T-helper 1 cell (primary cell): ENCODE data around the gene ECEL1.
"Not testable (repeated sequence)": the region's sequence is repeated elsewhere in the genome, so short reads cannot be mapped to it uniquely, and the experiment has no call there.

Experiments
- DNase-seq, 5 donors: peaks; one replicate each; pipeline ENCODE4 v3.0.0-alpha.2; 2012 to 2020
- total RNA-seq, 4 donors: gene quantifications; one replicate each; lab custom pipeline; 2026; lab: John Stamatoyannopoulos, UW

The ECEL1 gene, protein sequence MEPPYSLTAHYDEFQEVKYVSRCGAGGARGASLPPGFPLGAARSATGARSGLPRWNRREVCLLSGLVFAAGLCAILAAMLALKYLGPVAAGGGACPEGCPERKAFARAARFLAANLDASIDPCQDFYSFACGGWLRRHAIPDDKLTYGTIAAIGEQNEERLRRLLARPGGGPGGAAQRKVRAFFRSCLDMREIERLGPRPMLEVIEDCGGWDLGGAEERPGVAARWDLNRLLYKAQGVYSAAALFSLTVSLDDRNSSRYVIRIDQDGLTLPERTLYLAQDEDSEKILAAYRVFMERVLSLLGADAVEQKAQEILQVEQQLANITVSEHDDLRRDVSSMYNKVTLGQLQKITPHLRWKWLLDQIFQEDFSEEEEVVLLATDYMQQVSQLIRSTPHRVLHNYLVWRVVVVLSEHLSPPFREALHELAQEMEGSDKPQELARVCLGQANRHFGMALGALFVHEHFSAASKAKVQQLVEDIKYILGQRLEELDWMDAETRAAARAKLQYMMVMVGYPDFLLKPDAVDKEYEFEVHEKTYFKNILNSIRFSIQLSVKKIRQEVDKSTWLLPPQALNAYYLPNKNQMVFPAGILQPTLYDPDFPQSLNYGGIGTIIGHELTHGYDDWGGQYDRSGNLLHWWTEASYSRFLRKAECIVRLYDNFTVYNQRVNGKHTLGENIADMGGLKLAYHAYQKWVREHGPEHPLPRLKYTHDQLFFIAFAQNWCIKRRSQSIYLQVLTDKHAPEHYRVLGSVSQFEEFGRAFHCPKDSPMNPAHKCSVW
- total RNA-seq: 0 reads per million in 4 donors

DNA sequence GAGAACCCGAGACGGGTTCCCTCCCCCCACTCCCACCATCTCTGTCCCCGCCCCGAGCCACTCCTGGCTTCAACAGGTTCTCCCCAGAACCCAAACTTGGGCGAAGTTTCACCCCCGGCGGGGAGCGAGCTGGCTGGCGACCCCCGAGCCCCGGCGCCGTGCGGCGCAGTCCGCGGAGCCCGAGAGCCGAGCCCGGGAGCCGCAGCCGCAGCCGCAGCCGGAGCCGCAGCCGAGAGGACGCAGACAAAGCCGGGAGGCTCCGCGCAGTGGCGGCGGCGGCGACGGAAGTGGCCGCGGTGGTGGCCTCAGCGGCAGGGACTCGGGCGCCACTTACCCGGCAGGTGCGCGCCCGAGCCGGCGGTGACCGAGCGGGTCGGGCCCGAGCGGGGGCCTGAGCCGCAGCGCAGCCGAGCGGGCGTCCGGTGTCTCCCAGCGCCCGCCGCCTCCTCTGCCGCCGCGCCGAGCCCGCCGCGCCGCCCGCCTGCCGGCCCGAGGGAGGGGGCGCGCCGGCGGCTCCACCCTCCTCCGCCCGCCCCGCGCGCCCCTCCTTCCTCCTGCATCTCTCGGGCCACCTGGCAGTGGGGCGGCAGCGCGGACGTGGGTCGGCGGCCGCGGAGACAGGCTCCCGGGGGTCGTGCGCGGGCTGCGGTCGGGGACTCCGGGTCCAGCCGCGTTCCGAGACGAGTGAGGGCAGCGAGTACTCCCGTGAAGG lies at the start of gene ECEL1:
Gene ECEL1 (minus strand): TSS at position 450 of the 712 bp plus-strand sequence. CDS start 1,181 bp downstream, outside the sequence.
- DNase-seq: no peak

DNA sequence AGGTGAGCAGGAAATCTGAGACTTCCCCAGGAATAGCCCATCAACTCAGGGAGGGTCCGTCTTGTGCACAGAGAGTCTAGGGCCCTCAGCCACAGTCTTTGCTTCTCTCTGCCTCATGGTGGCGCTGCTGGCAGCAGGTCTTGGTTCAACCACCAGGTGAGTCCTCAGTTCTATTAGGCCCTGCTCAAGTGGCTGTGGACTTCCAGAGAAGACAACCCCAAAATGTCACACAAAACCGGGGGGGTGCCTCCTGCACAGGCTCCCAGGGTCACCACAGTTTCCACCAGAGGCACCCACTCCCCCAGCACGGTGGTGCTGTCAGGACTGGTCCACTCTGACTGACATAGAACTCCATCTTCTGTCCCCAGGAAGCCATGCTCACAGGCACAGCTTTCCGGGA lies 49.4 kb upstream of the ECEL1 start:
- no peak for DNase-seq

DNA sequence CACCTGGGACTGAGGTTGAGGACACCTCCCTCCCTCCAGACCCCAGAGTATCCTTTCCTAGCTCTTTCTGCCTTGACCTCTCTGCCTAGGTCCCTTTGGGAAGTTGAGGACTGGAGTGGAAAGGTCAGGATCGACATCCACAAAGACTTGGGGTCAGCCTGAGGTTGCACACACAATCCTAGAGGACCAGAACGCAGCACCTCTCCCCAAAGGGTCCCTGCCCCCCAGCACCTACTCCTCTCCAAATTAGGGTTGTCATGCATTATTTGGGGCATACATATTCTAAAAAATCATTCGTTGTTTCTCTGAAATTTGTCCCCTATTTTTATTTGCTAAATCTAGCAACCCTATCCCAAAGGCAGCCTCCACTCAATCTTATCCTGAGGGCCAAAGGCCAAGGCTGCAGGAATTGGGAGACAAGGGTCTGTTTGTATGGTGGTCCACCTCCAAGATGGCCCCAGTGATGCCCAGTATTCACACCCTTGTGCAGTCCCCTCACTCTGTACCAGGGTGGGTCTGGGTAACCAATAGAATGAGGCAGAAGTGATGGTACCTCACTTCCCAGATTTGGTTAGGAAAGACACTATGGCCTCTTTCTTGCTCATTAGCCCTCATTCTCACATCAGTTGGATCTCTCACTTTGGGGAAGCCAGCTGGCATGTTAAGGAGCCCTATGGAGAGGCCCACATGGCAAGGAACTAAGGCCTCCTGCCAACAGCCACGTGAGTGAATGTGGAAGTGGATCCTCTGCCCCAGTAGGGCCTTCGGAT lies 48.3 kb upstream of the ECEL1 start:
- no peak for DNase-seq

DNA sequence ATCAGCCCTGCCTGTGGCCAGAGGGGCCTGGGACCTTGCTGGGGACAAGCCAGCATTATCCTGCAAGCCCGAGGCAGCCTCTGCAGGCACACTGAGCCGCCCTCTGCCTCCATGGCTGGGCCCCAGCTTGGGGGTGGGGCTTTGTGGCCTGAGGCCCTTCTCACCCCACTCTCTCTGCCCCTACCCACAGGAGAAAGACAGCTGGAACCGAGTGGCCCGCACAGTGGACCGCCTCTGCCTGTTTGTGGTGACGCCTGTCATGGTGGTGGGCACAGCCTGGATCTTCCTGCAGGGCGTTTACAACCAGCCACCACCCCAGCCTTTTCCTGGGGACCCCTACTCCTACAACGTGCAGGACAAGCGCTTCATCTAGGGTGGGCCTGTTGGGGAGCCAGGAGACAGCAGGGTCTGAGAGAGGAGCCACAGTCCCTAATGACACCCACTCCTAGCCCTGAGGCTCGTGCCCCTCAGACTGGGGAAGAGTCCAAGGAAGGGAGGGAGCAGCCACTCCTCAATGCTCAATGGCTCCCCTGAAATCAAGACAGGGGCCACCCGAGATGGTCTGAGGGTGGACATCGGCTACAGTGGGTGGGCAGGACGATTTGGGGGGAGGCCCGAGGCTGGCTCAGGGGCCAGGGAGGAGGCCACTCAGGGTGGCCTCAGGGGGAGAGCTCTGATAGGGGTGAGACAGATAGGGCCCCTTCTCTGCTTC lies 47.5 kb upstream of the ECEL1 start:
- no peak for DNase-seq

DNA sequence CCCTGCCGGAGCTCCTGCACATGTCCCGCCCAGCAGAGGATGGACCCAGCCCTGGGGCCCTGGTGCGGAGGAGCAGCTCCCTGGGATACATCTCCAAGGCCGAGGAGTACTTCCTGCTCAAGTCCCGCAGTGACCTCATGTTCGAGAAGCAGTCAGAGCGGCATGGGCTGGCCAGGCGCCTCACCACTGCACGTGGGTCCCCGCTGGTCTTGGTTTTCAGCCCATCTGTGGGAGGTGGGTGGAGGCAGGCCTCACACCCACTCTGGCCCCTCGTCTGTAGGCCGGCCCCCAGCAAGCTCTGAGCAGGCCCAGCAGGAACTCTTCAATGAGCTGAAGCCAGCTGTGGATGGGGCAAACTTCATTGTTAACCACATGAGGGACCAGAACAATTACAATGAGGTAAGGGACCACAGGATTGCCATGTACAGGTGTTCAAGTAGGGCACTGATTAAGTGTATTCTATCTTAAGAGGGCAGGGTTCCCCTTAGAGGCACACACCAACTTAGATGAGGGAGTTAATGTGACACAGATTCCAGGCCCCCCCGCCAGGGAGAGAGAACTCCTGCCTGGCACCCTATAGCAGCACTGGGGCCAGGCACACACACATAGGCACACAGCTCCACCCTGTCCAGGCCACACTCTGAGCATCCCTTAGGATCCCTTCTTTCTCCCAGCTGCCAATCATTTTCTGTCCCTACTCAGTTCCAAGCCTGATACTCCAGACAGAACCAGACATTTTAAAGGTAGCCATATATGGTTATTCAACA lies 46.5 kb upstream of the ECEL1 start:
- DNase-seq: no peak

DNA sequence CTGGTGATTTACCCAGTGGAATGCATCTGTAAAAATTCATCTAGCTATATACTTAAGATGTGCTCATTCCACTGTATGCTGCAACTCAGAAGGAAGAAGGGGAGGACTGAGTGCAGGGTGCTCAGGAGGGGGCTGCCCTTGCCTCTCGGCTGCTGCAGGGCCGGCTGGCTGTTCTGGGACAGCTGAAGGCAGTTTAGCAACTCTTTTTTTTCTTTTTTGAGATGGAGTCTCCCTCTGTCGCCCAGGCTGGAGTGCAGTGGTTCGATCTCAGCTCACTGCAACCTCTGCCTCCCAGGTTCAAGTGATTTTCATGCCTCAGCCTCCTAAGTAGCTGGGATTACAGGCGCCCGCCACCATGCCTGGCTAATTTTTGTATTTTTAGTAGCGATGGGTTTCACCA lies 45.2 kb upstream of the ECEL1 start:
- DNase-seq: not testable (repeated sequence)

DNA sequence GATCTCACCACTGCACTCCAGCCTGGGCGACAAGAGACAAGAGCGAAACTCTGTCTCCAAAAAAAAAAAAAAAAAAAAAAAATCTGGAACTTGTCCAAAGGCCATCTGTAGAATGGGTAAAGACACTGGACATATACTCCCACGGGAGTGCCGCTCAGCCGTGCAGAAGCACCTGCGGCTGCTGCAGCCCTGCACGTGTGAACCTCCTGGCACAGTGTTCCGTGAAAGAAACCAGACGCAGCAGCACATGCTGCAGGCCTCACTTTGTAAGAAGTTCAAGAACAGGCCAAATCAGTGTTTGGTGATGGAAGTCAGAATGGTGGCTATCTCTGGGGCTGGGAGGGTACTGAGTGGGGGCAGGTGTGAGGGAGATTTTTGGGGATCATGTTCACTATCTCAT lies 44.8 kb upstream of the ECEL1 start:
- no peak for DNase-seq

DNA sequence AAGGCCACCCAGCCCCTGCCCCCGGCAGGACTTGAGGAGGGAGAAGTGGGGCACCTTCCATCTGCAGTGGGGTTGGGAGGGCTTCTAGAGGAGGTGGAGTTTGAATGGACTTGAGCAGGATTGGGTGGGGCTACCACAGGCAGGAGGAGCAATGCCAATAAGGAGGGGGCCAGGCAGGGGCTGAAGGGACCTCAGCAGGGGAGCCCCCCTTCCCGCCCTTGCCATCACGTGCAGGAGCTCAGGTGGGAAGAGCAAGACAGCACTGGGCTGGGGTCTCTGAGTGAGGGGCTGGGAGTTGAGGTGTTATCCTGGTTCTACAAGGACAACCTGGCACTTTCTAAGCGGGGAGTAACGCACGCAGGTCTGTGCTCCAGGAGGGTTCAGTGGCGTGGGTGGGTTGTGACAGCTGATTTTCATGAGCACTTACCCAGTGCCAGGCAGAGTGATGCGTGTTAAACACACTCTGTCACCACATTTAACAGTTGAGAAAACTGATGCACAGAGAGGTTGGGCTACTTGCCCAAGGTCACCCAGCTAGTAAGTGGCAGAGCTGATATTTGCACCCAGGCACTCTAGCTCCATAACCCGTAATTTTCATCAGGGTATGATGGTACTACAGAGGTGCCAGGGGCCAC lies 43.1 kb upstream of the ECEL1 start:
- no peak for DNase-seq

DNA sequence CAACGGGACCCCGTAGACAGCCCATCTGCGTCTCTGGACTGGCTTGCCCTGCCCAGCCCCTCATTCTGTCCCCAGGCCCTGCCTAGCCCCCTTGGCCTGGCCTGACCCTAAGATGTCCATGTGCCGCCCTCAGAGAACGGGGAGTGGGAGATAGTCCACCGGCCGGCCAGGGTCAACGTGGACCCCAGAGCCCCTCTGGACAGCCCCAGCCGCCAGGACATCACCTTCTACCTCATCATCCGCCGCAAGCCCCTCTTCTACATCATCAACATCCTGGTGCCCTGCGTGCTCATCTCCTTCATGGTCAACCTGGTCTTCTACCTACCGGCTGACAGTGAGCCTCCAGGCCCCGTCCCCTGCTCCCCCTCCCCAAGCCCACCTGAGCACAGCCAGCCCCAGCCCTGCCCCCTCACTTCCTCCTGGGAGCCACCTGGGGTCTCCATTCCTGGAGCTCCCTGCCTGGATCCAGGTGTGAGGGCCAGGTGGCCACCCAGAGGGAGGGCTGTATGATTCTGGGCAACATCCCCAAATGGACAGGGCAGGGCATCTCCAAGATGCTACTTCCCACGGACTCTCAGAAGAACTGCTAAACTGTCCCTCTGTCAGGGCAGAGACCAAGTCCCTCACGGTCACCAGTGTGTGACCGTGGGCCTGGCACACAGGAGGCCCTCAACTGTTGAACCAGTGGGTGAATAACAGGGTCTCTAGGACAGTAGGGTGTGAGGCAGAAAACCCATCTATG lies 42.3 kb upstream of the ECEL1 start:
- DNase-seq: no peak

DNA sequence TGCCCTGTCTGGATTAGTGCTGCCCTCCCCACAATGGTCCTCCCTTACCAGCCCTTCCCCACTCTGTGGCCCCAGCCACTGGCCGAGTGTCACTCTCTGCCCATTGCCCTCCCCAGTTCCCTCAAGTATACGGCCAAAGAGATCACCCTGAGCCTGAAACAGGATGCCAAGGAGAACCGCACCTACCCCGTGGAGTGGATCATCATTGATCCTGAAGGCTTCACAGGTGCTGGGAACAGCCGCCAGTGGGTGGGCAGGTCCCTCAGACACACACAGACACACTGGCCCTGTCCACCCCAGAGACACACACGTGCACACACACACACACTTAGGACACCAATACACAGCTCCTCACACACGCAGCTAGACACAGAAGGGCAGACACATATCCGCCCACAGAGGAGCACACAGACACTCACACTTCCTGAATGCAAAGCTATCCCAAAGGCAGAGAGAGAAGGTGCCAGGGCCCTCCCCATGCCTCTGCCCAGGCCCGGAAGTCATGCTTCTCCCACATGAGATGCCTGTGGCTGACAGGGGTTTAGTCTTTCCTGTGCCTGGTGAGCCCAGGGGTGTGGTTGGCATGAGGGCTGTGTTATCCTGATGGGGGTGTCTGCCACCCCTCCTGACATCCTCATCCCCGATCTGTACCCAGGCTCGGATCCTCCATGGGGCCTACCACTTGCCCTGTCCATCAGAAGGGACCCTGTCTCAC lies 41.3 kb upstream of the ECEL1 start:
- no peak for DNase-seq

DNA sequence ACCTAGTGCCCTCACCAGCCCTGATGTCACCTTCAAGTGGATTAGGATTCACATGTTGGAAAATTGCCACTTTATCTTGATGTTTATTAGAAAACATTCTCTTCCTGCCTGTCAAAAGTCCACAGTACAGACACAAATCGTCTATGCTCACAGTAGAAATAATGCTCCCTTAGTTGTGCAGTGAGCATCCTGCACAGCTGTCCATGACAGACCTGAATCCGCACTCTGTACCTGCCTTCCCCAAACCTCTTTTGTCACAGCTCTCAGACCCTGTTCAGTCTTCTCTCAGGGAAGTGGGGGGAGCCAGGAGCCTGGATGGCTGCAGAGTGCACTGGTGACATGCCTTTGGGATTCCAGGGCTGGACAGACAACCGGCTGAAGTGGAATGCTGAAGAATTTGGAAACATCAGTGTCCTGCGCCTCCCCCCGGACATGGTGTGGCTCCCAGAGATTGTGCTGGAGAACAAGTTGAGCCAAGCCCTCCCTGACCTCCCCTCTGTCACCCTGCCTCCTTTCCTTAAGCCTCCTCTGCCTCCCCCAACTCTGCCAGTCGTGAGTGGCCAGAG lies 40.4 kb upstream of the ECEL1 start:
- no peak for DNase-seq

DNA sequence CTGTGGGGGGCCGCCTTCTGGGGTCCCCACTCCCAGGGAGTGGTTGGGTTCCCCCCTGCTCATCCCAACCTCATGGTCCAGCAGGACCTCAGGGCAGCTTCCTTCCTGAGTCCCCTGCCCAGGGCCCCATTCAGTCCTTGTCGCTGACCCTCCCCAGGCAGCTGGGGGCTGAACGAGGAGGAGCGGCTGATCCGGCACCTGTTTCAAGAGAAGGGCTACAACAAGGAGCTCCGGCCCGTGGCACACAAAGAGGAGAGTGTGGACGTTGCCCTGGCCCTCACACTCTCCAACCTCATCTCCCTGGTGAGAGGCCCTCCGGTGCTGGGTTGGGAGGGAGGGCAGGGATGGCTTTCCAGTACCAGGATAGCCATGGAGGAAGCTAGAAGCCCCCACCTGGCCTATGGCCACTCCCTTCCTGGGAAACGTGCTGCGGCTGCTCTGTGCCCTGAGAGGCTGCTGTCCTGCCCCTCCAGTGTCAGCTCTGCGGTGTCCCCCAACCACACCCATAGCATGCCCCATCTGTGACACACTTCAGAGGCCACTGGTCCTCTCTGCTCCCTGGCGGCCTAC lies 38.8 kb upstream of the ECEL1 start:
- DNase-seq: no peak

DNA sequence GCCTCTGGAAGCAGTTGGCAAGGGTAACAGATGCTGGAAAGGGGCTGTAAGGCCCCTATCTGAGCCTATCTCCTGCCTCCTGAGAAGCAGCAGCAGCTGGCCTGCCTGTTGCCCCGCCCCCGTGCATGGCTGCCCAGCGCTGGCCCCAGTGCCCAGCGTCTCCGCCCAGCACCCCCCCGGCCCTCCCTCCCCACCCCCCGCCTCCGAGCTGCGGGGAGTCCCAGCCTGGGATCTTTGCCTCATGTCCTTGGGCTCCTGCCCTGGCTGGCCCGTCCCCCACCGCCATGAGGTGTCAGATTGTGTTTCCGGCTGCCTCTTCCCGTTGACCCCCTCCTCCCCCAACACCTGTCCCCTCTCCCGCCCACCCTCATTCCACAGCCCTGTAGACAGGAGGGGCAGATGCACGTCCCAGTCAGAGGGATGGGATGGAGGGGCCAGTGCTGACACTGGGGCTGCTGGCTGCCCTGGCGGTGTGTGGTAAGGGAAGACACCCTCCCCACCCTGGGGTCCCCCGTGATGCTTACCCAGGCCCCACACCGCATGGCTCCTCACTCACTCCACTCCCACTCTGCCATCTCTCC lies 38.2 kb upstream of the ECEL1 start, which contains the start of gene CHRND:
Gene CHRND (plus strand): TSS at position 370 of the 581 bp plus-strand sequence. CDS start 56 bp downstream, at position 426.
- no peak for DNase-seq

DNA sequence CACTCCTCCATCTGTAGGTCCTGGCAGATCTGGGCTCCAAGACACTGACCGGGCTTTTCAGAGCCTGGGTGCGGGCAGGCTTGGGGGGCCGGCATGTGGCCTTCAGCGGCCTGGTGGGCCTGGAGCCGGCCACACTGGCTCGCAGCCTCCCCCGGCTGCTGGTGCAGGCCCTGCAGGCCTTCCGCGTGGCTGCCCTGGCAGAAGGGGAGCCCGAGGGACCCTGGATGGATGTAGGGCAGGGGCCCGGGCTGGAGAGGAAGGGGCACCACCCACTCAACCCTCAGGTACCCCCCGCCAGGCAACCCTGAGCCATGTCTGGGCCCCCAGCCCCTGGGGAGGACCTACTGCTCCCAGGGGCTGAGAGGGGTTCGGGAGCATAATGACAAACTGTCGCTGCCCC lies 37.6 kb upstream of the ECEL1 start:
- DNase-seq: no peak

DNA sequence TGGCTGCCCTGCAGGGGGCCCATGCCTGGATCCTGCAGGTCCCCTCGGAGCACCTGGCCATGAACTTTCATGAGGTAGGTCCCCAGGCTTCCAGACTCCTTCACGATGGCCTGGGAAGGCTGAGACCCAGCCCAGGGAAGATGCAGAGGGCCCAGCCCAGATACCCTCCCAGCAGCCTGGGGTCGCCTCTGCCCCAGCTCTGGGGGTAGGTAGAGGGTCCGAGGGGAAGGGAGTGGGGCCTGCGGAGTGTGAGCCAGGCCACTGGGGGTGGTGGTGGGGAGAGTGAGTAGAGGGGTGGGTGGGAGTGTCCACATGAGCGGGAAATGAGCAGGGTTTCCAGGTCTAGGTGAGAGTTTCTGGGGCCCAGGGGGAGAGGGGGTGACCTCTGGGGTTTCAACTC lies 37.1 kb upstream of the ECEL1 start:
- no peak for DNase-seq

DNA sequence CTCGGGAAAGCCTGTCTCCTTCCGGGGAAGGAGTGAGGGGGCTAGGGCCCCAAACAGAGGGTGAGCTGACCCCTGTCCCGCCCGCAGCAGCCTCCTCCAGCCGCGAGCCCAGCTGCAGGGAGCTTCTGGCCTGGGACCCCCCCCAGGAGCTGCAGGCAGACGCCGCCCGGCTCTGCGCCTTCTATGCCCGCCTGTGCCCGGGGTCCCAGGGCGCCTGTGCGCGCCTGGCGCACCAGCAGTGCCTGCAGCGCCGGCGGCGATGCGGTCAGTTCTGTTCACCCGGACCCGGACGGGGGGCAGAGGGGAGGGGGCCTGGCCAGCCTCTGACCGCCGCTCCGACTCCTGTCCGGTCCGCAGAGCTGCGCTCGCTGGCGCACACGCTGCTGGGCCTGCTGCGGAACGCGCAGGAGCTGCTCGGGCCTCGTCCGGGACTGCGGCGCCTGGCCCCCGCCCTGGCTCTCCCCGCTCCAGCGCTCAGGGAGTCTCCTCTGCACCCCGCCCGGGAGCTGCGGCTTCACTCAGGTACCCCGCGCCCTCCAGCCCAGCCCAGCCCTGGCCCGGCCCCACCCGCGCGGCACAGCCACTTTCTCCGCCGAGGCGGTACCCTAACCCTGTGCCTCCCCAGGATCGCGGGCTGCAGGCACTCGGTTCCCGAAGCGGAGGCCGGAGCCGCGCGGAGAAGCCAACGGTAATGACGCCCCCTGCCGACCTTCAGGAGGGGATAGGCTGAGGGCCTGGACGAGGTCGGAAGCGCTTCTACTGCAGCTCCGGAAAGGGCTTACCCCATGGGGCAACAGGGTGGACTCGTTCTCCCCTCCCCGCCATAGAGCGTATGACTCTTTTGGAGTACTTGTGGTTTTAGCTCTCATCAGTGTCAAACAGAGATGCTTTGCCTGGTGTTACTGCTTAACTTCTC lies 36.3 kb upstream of the ECEL1 start:
- peak in 1 of 5 donors; percentile 29 for DNase-seq

DNA sequence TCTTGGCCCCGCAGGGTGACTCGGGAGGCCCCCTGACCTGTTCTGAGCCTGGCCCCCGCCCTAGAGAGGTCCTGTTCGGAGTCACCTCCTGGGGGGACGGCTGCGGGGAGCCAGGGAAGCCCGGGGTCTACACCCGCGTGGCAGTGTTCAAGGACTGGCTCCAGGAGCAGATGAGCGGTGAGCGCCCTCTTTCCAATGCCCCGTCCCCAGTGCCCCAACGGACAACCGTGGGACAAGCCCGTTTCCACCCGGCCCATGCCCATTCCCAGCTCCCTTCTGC lies 35.7 kb upstream of the ECEL1 start:
- DNase-seq: no peak
